ENCODE data around the gene PLXDC1.

PLXDC1 gene

DNA sequence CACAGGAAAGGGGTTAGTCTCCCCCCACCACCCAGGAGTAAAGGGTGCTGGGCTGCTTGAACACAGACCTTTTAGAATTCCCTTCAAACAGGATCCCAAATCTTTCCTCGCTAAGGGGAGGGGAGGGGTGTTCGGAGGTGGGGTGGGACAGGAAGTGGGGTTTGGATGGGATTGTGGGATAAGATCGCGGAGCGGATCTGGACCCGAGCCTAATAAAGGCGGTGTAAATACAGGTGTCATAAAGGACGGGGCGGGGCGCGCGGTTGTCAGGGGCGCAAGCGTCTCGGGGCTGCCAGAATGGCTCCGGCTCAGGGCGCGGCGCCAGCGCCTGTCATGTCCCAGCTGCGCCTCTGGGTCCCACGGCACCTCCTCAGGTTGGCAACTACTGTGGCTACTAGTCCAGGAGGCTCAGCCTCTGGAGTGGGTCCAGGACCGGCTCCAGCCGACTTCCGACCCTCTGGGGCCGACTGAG lies 124.4 kb downstream of the PLXDC1 start:
- TF ChIP-seq, protein P1, sequence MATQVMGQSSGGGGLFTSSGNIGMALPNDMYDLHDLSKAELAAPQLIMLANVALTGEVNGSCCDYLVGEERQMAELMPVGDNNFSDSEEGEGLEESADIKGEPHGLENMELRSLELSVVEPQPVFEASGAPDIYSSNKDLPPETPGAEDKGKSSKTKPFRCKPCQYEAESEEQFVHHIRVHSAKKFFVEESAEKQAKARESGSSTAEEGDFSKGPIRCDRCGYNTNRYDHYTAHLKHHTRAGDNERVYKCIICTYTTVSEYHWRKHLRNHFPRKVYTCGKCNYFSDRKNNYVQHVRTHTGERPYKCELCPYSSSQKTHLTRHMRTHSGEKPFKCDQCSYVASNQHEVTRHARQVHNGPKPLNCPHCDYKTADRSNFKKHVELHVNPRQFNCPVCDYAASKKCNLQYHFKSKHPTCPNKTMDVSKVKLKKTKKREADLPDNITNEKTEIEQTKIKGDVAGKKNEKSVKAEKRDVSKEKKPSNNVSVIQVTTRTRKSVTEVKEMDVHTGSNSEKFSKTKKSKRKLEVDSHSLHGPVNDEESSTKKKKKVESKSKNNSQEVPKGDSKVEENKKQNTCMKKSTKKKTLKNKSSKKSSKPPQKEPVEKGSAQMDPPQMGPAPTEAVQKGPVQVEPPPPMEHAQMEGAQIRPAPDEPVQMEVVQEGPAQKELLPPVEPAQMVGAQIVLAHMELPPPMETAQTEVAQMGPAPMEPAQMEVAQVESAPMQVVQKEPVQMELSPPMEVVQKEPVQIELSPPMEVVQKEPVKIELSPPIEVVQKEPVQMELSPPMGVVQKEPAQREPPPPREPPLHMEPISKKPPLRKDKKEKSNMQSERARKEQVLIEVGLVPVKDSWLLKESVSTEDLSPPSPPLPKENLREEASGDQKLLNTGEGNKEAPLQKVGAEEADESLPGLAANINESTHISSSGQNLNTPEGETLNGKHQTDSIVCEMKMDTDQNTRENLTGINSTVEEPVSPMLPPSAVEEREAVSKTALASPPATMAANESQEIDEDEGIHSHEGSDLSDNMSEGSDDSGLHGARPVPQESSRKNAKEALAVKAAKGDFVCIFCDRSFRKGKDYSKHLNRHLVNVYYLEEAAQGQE (IDR thresholded peaks at IDR 0.05; ENCODE audit: insufficient read depth in 1 of 2, low read depth in 2 of 2, low read length in 2 of 2), result no peak
- no peak for TF ChIP-seq SIN3A (IDR thresholded peaks at IDR 0.05; ENCODE audit: borderline replicate concordance, insufficient read depth, low read length)
- TF ChIP-seq FOXP2 (optimal IDR thresholded peaks at IDR 0.05; ENCODE audit: borderline replicate concordance, extremely low read depth, extremely low read length, insufficient read depth), result peak; percentile 30

DNA sequence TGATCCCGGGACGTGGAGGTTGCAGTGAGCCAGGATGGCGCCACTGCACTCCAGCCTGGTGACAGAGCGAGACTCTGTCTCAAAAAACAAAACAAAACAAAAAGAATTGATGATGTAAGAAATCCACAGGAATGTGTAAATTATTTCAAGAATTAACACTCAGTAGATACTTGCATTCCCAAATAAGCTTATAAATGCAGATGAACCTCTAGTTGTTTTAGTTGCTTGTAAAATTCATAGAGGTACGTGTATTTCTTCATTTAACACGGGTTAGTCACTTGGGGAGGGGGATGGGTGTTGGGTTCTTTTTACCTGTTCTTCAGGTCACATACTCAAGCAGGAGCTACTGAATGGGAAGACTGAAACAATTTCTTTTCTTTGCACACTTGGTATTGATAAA lies 128.5 kb downstream of the PLXDC1 start:
- no peak for TF ChIP-seq SIN3A (IDR thresholded peaks at IDR 0.05; ENCODE audit: borderline replicate concordance, insufficient read depth, low read length)
- TF ChIP-seq, protein P1 (IDR thresholded peaks at IDR 0.05; ENCODE audit: insufficient read depth in 1 of 2, low read depth in 2 of 2, low read length in 2 of 2), result no peak
- TF ChIP-seq FOXP2 (optimal IDR thresholded peaks at IDR 0.05; ENCODE audit: borderline replicate concordance, extremely low read depth, extremely low read length, insufficient read depth), result no peak
- TF ChIP-seq POLR2AphosphoS5 (IDR thresholded peaks at IDR 0.05; ENCODE audit: low read depth, low read length), result no peak
- TF ChIP-seq TAF1 (IDR thresholded peaks at IDR 0.05; ENCODE audit: borderline replicate concordance, insufficient read depth, low read length), result no peak

DNA sequence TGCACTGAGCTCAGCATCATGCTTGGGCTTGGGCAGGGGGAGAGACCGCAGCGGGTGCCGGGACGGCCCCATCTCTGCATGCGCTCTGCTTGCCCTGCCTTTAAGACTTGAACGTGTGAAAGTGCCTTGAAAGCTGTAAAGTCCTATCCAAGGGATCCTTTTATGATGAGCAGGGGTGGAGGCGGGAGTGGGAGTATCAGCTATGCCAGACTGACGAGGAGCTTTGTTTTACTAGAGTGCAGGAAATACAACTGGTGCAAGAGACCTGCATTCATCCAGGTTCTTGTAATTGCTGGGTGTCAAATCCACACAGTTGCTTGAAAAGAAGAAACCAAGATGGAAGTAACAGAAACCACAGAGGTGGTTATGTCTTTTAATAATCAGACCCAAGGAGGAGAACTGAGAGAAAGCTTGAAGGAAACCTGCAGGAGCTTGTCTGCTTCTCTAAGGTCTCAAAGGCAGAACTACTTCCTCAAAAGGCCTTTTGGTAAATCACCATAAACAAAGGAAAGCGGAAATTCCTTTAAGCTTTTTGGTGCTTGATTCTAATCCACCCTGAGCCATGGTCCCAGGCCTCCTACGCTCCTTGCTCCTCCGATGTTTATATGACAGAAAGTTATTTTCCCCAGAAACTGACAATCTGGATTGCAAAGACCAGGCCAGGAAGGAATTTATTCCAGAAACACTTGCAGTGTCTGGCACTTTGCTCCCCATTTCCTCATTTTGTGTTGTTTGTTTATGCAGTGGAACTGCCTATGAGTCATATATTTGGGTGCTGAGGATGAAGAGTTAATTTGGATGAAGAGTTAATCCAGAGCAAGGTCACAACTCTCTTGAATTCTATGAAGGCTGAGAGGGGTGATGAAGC lies 132.9 kb downstream of the PLXDC1 start:
- TF ChIP-seq POLR2AphosphoS5 (IDR thresholded peaks at IDR 0.05; ENCODE audit: low read depth, low read length) (no peak), SIN3A (IDR thresholded peaks at IDR 0.05; ENCODE audit: borderline replicate concordance, insufficient read depth, low read length) (no peak)
- TF ChIP-seq, protein P1 (IDR thresholded peaks at IDR 0.05; ENCODE audit: insufficient read depth in 1 of 2, low read depth in 2 of 2, low read length in 2 of 2), result no peak

DNA sequence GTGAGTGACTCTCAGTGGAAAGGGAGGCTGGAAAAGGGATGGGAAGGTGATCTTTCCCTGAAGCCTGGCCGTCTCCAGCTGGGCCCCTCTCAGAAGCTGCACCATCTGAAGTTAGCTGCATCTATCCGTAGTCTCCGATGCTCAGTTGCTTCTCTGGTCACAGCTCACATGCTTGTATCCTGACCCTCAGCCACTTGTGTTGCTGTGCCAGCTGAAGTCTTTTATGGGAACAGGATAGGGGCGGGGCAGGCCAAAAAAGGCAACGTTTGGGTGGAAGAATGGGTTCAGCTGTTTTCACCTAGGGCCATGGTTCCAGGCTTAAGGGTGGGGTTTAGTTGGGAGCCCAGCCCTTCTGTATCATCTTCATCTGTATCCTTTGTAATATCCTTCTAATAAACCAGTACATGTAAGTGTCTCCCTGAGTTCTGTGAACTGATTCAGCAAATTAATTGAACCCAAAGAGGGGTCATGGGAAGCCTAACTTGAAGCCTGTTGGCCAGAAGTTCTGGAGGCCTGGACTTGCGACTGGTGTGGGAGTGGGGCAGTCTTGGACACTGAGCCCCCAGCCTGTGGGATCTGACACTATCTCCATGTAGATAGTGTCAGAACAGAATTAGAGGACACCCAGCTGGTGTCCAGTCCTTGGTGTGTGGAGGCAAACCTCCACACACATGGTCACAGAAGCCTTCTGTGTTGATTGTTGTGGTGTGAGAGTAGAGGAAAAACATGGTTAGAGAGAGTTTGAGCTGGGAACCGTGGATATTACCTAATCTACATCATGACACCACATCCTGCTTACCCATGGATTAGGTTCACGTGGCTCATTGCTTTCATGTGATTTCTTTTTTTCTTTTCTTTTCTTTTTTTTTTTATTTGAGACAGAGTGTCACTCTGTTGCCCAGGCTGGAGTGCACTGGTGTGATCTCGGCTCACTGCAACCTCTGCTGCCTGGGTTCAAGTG lies 135.0 kb downstream of the PLXDC1 start:
- no peak for TF ChIP-seq SIN3A (IDR thresholded peaks at IDR 0.05; ENCODE audit: borderline replicate concordance, insufficient read depth, low read length)
- no peak for TF ChIP-seq POLR2AphosphoS5 (IDR thresholded peaks at IDR 0.05; ENCODE audit: low read depth, low read length)
- no peak for TF ChIP-seq TAF1 (IDR thresholded peaks at IDR 0.05; ENCODE audit: borderline replicate concordance, insufficient read depth, low read length)
- no peak for TF ChIP-seq FOXP2 (optimal IDR thresholded peaks at IDR 0.05; ENCODE audit: borderline replicate concordance, extremely low read depth, extremely low read length, insufficient read depth)
- TF ChIP-seq, protein P1 (IDR thresholded peaks at IDR 0.05; ENCODE audit: insufficient read depth in 1 of 2, low read depth in 2 of 2, low read length in 2 of 2), result no peak
